GM18867 (cell line): ENCODE measurements around the gene C1QTNF2.
A peak's percentile ranks its signal among the peaks of the same experiment; 100 is the strongest.

Source experiments
- ATAC-seq: cut with Tn5 transposase; IDR thresholded peaks from one replicate; pipeline ENCODE4 v1.9.1; 2021; ENCODE audit warnings: mild to moderate bottlenecking, moderate library complexity; ENCODE audit not compliant: unreplicated experiment

C1QTNF2 gene, protein sequence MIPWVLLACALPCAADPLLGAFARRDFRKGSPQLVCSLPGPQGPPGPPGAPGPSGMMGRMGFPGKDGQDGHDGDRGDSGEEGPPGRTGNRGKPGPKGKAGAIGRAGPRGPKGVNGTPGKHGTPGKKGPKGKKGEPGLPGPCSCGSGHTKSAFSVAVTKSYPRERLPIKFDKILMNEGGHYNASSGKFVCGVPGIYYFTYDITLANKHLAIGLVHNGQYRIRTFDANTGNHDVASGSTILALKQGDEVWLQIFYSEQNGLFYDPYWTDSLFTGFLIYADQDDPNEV

DNA sequence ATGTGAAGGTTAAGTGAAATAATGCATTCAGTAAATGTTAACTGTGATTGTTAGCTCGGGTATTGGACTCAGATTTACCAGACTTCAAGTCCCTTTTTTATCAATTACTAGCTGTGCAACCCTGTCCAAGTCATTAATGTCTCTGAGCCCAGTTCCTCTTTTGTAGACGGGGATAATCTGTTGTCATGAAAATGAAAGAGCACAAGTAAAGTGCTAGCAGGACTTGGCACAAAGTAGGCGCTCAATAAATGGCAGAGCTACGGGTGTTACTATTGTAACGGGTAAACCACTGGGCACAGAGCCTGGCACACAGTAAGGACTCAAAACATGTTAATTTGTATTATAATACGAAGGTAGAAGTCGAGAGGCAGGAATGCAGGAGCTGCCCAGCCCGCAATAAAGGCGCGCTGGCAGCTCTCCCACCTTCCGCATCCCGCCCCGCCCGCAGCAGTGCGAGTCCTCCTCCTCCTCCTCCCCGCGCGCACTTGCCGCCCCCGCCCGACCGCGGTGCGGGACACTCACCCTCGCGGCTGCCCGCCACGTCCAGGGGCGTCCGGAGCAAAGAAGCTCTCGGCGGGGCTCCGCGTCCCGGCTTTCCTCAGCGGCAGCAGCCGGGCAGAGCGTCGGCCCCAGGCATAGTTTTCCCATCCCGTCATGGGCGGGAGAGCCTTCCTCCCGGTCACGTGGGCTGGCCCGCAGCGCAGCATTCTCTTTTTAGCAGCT is at the start of gene C1QTNF2:
Gene C1QTNF2, minus strand, starts transcription at position 637 of the 723 bp plus-strand sequence. CDS start 15,615 bp downstream, outside the sequence.
- ATAC-seq, result no peak

DNA sequence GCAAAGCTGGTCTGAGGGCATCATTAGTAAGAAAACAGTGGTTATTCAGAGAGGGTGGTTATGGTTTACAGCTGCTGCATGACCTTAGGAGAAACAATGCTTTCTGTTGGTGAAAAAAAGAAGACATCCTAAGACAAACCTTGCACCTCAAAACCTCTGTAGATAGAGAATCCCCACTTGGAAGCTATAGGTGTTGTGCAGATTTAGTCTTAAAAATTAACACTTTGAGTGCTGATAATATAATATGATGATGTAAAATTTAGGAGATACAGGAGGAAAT is 49.8 kb upstream of the C1QTNF2 start:
- no peak for ATAC-seq

DNA sequence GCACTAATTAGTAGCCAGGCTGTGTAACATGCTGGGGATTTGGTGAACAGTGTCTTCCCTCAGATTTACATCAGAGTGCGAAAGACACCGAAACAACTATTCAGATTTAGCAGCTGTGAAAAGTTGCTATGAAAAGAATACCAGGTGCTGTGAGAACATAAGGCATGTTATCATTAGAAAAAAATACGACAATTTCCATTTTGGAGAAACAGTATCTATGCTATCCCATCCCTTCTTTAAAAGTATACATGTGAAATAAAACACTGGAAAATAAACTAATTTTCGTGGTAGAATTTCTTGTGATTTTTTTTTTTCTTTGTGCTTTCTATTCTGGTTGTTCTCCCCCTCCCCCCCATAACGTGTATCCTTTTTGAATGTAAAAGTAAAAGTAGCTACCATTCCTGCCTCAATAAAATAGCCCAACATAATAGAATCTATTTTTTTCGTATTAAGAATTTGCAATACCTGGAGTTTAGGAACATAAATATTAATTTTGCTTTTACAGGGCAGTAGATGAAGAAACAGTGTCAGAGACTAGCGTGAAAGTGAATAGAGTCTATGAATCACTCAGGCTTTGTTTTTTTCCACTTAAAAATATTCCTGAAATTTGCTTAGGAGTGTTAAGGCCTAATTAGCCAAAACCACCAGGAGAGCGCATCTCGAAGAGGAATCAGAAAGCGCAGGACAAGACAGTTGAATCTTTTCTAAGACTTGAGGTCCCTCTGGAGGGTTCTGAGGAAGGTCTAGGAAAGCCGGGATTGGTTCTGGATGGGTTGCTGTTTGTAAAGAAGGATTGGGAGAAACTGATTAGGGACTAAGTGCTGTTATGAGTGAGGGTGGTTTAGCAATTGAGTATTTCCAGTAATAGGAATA is 49.3 kb upstream of the C1QTNF2 start:
- ATAC-seq, result peak; percentile 37

DNA sequence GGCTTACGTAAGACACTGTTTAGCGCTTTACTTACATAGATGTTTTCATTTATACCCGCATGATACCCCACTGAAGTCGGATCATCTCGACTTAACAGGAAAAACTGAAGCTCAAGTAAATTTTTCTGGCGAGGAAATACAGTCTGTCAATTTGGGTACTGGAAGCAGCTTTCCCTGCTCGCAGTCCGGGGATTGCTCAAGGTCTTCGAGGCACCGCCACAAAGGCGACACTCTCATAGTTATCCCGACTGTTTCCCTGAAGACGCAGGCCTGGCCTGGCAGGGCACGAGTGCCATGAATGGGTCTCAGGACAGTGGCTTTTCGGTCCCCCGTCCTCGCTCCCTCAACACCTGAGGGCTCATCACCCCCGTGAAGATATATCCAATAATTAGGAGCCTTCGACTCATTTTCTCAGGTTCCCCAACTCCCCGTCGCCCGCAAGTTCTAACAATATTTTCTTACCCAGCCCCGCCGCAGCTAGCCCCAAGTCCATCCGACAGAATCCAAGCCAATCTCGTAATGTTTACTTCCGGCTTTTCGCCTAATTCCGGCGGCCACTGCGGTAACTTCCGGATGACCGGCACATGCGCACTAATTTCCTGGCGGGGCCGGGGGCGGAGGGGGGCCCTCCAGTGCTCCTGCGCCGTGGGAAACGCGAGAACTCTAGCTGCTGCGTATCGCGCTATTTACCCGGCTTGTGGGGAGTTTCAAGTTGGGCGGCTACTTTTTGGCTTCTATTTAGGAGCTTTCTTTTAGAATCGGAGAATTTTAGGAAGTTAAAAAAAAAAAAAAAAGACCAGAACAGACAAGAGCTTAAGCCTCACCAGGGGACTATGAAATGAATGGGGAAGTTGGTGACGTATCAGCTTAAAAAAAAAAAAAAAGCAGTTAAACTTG is 48.4 kb upstream of the C1QTNF2 start, which contains the start of gene SLU7:
Gene SLU7, minus strand, starts transcription at position 521 of the 897 bp plus-strand sequence. CDS start 3,787 bp downstream, outside the sequence.
- ATAC-seq, result peak; percentile 64

DNA sequence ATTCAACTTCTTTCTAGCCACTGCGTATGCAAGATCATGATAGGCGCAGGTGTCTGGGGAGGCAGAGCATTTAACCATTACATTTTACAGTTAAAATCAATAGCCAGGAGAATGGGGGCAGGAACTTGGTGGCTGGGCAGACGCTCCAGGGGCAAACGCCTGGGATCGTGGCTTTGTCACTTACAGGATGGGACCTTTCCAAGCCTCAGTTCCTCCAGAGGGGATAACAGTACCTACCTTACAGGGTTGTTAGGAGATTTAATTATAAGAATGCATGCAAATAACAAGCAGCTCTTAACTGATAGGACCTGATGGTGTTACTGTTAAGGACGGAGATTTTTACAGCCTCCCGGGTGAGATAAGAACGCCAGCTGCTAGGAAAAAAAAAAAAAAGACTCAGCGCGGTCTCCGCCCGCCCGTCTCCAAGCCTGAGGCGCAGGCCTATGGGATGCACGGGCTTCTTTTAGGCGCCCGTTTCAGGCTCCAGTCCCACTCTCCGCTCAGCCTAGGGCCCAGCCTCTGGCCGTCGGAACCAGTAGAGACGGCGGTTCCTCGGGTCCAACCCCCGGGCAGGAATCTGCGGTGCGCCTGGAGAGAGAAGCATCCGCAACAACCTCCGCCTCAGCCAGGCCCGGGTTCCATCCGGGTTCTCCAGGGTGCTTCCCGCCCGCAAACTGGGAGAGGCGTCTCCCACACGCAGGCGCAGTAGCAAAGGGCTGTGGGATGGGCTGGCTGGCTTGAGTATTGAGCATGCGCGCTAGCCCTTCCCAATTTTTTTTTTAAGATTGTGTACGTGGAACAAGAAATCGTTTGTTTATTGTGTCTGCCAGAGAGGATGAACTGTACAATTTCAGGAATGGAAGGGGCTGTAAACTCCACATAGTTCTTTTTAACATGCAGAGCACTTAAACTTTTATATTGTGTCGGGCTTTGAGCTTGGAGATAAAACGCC is 29.3 kb upstream of the C1QTNF2 start, which contains the start of gene FAM200C:
Gene FAM200C, minus strand, starts transcription at position 653 of the 952 bp plus-strand sequence. CDS start 4,564 bp downstream, outside the sequence.
- peak; percentile 77 for ATAC-seq

DNA sequence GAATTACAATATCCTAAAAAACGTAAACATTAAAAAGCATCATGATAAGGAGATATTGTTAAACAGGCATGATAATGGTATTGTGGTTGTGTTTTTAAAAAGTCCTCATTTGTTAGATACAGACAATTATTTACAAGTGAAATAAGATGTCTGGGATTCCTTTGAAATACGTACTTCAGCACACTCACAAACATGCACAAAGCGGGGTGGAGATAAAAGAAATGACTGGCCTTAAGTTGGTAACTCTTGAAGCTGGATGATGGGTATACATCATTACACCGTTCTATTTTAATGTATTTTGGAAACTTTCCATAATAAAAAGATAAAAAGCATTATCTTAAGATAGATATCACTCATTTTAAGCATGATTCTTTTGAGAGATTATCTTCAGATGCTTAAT is 28.4 kb upstream of the C1QTNF2 start:
- no peak for ATAC-seq

DNA sequence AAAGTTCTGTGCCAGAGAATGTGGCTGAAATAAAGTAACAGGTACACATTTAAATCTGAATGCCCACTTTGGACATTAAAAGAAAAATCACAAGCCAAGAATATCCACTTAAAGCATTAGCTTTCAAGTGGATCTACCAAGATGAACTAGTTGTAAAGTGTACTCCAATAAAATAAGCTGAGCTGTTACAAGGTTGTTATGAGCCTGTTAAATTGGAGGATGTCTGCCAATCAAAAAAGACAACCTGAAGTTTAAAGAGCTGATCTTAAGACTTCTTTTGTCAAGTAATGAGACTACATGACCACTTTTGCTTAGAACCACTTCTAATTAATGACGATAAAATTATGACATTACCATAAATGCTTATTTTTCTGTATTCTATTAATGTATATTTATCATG is 27.1 kb upstream of the C1QTNF2 start:
- ATAC-seq, result no peak

DNA sequence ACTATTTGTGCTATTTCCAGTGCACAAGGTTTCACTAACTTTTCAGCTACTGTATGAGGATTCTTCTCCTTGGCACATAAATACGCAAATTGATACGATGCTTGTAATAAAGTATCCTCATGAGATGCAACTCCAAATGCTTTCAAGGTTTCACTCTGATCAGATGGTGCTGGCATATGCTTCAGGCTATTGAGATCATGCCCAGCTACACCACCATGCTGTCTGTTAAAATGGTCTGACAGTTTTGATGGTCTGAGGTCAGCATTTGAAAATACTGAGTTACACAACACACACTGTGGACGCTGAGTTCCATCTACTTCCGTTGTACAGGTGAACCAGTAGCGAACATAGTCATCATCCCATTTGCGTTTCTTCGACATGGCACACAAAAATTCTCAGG is 24.7 kb upstream of the C1QTNF2 start:
- ATAC-seq, result no peak

DNA sequence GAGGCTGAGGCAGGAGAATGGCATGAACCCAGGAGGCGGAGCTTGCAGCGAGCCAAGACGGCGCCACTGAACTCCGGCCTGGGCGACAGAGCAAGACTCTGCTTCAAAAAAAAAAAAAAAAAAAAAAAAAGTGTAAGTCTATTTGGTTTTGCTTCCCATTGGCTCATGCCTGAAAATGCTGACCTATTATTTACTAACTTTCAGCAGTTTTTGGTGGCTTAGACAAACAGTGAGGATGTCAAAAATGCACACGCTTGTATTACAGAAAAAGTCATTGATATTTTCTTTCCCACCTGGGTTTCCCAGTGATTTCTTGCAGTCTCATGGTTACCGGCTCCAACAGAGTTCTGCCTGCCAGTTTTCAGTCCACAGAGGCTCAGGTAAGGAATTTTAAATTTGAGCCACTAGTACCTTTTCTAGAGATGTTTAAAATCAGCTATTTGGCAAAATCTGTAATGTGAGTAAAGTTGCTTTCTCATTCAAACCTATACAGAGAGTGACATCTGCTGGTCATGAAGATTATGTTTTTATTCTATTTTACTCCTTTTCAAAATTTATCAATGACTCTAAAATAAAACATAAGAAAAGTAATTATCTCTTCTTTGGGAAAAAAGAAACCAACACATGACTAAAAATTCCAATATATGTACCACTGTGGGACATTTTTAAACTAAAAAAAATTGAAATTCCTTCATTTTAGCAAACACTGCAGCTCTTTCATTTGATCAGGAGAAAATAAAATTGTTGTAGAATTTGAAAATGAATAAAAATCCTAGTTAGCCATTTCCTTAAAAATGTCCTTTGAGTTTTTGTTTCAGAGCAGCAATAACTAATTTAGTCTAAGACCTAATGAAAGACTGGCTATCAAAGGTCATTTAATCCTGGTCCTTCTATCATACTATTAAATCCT is 20.6 kb upstream of the C1QTNF2 start:
- no peak for ATAC-seq

DNA sequence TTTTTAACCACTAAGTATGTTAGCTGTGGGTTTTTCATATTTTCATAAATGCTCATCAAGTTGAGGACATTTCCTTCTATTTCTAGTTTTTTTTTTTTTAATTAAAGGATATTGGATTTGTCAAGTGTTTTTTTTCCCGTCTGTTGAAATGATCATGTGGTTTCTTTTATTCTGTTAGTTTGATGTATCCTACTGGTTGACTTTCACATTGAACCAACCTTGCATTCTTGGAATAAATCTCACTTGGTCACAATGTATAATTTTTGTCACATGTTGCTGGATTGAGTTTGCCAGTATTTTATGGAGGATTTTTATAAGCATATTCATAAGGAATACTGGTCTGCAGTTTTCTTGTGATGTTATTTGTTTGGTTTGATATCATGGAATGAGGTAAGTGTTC is 17.0 kb upstream of the C1QTNF2 start:
- ATAC-seq, result no peak

DNA sequence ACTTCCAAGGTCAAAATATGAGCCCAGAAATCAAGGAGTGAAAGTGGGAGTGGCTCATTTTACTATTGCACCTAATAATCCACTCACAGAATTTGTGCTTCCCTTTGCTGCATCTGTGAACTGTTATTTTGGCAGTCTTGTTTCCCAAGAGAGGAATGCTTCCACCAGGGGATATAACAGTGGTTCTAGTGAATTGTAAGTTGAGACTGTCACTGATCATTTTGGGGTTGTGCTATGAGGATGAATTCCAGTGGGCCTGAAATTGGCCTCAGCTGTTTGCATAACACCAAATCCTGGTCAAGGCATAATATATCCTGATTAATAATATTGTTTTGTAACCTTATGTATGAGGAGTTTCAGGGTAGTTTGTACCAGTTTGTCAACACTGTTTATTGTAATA is 15.1 kb upstream of the C1QTNF2 start:
- ATAC-seq, result no peak

DNA sequence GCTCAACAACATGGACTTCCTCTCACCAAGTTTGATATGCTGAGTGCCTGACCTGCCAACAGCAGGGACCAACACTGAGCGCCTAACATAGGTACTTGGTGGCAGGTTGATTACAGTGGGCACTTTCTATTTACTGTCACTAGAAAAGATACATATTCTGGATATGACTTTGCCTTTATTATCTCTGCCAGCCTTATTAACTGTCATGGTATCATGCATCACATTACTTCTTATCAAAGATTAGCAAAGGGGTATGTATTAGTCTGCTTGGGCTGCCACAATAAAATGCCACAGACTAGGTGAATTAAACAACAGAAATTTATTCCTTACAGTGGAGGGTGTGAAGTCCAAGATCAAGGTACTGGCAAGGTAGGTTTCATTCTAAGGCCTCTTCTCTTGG is 14.3 kb upstream of the C1QTNF2 start:
- ATAC-seq, result no peak

DNA sequence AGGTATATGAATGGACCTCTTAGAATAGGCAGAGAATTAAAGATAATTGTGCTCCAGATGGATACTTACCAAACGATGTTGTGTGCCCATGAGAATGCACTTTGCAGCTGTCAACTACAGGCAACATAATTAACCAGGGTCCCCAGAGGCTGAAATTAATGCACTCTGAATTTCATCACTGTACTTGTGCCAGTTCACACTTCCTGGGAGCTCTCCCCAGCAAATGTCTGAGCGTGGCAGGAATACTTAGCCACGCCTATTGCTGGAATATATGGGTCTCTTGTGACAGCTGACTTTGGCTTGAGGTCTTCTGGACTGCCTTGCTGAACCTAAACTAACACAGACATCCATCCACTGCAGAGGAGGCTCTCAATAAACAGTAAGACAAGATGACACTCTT is 11.9 kb upstream of the C1QTNF2 start:
- ATAC-seq, result no peak

DNA sequence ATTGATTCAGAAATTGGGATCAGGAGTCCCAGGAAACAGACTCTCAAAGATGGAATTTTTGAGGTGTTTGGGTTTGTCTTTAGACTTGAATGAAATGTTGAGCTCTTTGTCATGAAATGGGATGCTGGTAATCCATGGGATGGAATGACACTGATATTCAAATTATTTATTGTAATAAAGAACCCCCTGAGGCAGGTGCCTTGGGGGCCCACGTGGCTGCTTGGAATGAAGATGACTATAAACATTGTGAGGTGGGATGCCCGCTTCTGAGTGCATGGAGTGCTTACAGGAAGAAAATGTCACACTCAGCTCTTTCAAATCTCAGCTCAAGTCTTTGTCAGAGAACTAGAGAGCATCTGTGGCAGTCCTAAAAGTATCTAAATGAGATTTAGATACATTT is 9.6 kb upstream of the C1QTNF2 start:
- ATAC-seq, result no peak

DNA sequence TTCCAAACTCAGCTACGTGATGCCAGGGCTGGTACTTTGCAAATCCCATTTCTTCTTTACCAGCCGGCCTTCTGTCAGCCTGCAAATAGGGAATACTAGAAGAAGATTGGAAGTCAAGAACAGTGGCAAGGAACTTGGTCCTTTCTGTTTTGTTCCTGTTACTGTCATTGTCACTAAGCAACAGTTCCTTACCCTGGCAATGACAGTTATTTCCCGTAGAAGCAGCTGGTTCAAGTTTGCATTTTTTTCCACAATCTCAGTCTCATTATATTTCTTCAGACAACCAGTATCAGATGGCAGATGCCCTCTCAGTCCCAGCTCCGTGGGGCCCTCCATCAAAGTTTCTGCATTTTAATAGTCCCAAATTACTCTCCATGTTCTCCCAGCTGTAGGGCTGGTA is 9.1 kb upstream of the C1QTNF2 start:
- no peak for ATAC-seq

DNA sequence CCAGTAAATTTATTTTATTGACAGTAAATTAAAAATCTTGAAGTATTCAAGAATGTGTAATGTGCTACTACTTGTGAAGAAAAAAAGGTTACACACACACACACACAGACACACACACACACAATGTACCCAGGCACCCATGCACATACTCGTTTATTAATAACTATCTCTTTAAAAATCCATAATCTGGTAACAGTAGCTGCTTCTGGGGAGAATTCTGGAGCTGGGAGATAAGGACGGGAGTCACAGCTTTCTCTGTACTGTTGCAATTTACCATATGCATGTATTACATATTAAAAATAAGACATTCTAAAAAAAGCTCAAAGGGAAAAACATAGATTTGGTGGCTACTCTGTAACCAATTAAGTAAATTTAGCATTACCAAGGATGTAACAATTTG is 7.9 kb upstream of the C1QTNF2 start:
- no peak for ATAC-seq

DNA sequence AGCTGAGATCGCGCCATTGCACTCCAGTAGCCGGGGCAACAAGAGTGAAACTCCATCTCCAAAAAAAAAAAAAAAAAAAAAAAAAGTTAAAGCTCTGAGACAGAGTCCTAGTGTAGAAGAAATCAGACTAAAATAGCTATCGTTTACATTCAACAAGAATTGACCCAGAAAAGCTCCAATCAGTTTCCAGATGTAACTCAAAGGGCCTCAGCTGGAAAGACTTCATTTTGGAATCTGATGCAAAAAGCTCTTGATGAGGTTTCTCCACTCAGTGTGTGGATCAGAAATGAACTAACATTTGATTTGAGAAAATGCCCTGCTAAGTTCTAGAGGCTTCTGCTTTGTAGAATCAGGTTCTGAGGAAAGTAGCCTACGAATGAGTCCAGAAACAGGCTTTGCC is 7.2 kb upstream of the C1QTNF2 start:
- ATAC-seq, result no peak

DNA sequence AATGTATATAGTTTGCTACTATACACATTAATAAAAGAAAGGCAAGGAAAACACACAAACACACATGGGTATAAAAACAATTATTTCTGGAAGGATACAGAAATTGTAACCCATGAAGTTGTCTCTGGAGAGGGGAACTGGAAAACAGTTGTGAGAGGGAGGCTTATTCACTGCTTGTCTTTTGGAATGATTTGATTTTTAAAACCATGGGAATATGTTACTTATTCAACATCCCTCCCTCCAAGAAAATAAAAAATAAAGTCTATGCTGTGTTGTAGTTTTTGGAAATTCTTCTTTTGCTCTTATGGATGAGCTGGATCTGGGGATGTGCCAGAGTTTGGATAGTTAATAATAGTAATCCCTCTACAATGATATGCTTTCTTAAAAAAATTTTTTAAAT is 6.0 kb upstream of the C1QTNF2 start:
- no peak for ATAC-seq
